NCI-H446 treated with DMSO at 0.1 percent for 48 hours (cell line): ENCODE data around the gene GK2.

ENCODE experiments used
- DNase-seq: peaks from one replicate; lab custom pipeline; 2025; lab: John Stamatoyannopoulos, UW

The GK2 gene

DNA sequence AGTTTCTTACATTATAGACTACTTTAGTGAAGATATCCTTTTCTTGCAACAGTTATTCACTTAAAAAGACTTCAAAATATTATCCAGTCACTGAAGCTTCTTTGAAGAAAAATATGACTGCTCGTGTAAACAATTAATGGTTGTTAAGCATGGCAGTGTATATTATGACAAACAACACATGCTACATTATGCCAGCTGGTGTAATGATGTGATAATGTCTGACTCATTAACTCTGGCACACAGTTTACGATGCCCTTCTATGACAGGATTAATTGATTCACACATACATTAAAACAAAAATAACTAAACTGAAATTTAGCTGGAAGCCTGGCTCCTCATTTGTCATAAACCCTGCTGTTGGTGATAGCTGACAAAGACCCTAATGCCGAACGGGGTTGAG lies 22.4 kb downstream of the GK2 start:
- peak; percentile 88 for DNase-seq

DNA sequence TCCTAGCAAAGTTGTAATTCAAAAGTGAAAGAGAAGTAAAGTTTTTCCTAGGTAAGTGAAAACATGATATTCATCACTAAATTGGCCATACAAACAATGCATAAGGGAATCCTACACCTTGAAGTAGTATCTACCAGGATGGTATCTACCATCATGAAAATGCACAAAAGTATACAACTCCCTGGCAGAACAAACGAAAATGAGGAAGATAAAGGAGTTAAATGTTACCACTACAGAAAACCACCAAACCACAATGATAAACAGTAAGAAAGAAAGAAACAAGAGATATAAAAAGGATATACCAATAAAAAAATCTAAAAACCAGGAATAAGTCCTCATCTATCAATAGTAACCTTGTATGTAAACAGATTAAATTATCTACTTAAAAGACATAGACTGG lies 26.9 kb downstream of the GK2 start:
- DNase-seq: no peak

DNA sequence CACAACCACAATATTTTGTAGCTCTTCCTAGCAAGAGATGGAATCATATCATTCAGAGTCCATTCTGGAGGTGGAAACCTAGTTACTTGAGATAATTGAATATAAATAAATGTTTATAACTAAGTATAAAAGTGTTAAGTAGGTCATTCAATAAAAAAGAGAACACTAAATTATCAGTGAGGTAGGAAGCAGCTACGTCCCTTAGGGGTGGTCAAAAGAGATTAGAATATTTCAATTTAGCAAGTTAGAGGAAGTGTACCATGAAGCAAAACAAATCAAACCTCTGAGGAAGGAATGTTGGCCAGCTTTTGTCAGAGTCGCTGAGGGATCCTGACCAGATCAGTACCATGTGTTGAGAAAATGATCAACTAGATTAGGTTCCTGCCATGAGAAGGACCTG lies 38.0 kb downstream of the GK2 start:
- no peak for DNase-seq

DNA sequence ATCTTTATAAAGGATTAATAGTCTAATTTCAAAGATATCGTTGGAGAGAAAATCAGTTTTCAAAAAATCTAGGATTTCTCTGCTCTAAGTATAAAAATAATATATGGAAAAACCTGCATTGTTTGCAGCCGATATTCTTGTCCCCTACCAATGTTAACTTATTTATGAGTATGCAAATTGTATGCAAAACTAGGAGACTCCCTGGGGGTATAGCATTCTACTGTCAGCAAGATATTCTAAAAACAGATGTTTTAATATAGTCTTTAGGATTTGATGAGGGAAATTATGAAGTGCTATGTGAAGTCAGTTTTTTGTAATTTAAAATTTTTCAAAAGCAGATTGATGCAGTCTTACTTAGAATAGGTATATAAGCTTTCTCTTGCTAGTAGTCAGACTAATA lies 40.9 kb downstream of the GK2 start:
- no peak for DNase-seq

DNA sequence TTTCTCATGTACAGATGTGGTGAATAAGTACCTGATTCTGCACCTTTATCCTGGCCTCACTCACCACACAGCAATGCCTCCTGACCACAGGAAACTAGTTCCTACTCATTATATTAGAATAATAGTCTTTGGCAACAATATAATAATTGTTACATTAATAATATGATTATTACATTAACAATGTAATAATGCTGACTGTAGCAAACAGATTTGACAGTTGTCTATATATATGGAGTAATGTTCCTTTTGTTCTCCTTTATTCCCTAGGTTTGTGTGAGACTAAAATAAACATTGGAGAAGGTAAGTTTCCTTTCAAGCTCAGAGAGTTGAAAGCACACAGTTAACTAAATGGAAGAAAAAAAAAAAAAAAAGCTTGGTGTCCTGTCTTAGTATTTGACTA lies 41.6 kb downstream of the GK2 start:
- DNase-seq: no peak

DNA sequence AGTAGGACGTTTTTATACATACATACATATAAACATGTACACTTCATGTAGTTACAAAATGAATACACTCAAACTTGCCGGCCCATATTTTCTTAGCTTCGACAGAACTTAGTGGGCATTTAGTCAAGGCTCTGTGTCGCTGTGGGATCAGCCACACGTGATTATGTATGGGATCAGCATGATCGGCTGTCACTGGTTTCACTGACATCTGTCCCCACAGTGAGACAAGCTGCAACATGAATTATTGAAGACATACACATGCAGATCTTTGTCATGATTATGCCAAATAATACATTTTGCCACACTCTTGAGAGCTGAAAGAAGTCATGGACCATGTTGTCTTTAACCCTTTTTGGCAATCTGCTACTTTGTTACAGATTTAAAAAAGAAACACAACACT lies 44.0 kb downstream of the GK2 start:
- DNase-seq: no peak

DNA sequence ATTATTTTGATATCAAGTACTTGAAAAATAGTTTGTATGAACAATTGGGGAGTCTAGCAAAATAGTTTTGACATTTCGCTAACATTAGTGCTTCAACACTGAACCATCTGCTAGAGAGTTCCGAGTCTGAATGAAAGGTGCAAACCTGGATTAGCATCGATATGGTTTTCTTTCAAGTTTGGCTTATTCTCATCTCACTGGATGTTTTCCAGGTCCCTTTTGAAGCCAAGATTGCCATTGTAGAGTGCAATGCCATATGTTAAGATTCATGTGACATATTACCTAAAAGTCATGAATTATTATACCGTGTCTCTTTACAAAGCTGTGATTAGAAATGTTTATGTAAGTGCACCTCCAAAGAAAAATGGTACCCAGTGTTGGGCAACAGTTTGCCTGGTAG lies 45.4 kb downstream of the GK2 start:
- peak; percentile 86 for DNase-seq

DNA sequence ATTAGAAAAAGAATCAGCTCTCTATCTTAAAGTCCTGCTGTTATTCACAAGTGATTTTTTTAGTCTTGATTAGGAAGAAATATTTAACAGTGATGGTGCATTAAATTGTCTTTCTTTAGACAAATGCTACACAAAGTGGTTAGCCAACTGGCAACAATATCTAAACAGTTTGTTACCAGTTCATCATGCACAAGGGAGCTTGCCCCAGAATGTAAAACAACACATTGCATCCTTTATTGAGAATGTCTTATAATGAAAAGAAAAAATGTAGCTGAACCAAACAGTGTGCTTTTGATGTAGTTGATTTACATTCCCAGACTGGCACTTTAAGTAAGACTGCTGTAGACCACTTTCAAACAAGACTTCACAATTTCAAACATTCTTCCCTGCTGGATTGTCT lies 48.0 kb downstream of the GK2 start:
- DNase-seq: no peak

DNA sequence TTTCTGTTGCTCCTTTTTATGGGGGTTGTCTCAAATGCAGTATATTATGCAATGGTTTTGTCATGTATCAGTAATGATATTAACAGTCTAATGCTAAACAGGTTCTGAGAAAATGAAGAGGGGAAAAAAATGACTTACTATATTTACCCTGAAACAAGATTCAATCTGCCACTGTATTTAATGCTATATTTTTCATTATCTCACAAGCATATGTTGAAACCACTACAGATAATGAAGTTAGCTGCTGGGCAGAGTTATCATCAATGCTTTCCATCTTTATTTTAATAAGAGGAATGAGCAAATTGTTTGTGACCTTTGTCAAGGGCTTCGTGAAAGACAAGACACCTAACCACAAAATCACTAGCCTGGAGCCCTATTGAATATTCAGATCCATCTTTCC lies 49.6 kb downstream of the GK2 start:
- no peak for DNase-seq

DNA sequence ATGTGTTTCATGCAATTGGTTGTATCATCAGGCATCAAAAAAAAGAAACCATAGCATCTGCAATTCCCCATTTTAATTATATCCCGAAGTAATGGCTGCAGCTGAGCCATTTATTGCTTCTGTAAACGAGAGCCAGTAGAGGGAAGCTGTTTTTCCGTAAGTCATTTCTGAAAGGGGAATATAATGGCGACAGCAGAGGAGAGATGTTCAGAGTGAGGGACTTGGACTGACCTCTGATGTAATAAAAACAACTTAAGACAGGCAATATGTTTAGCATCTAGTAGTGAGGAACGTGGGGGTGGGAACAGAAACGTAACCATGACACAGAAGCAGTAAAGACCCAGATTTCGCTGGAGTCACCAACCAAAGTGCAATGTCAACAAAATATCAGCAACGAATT lies 50.7 kb downstream of the GK2 start:
- DNase-seq: no peak
